Measurements from ENCODE around the gene NXN.
"Not testable (repeated sequence)": the region's sequence is repeated elsewhere in the genome, so short reads cannot be mapped to it uniquely, and the experiment has no call there.

NXN gene

DNA sequence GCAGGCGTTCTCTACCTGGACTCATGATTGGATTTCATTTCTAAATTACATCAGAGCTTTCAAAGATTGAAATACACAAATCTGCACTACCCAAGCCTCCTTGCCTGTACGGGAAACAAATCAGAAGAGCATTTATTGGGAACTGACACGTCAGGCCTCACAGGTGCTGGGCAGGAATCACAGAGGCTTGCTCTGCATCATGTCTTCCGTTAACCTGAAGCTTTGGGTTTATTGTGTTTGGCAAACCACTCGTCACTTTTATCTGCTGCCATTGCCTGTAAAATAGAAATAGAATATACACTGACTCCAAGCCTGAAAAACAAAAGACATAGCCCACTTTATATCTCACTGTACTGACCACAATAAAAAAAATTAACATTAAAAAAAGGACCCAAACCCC, 219.6 kb downstream of the NXN start:
- no peak overlapping the region for H3K27ac ChIP-seq (ENCODE audit: low read depth, low read length, severe bottlenecking)
- H3K4me3 ChIP-seq (ENCODE audit: extremely low read depth, insufficient read depth, low read length, poor library complexity, severe bottlenecking) = no peak overlapping the region
- peaks cover 8% of the 10 kb centered on the region for H3K4me1 ChIP-seq (ENCODE audit: control insufficient read depth, insufficient read depth, low read length, poor library complexity, severe bottlenecking)
- H3K36me3 ChIP-seq (ENCODE audit: control insufficient read depth, insufficient read depth, low read length) = peaks cover 81% of the 10 kb centered on the region
- 100% methylated on average over 3 of the region's 5 CpGs for WGBS, 2 experiments (ENCODE audit: insufficient coverage in 2 of 2)
- H3K9me3 ChIP-seq (ENCODE audit: control insufficient read depth, low read length) = no peaks in the 10 kb centered on the region

GRCh38 chr17:756010-756567, 223.5 kb downstream of the NXN start:
- H3K9me3 ChIP-seq (ENCODE audit: control insufficient read depth, low read length); H3K4me1 ChIP-seq (ENCODE audit: control insufficient read depth, insufficient read depth, low read length, poor library complexity, severe bottlenecking); H3K4me3 ChIP-seq (ENCODE audit: extremely low read depth, insufficient read depth, low read length, poor library complexity, severe bottlenecking): not testable (repeated sequence)
- 86 to 88% methylated on average over 11 to 14 of the region's 15 CpGs for WGBS, 2 experiments (ENCODE audit: insufficient coverage in 2 of 2)
- Histone ChIP-seq H3K27ac (ENCODE audit: low read depth, low read length, severe bottlenecking) (peak overlapping the region; percentile 13), H3K36me3 (ENCODE audit: control insufficient read depth, insufficient read depth, low read length) (peaks cover 50% of the 10 kb centered on the region)

DNA sequence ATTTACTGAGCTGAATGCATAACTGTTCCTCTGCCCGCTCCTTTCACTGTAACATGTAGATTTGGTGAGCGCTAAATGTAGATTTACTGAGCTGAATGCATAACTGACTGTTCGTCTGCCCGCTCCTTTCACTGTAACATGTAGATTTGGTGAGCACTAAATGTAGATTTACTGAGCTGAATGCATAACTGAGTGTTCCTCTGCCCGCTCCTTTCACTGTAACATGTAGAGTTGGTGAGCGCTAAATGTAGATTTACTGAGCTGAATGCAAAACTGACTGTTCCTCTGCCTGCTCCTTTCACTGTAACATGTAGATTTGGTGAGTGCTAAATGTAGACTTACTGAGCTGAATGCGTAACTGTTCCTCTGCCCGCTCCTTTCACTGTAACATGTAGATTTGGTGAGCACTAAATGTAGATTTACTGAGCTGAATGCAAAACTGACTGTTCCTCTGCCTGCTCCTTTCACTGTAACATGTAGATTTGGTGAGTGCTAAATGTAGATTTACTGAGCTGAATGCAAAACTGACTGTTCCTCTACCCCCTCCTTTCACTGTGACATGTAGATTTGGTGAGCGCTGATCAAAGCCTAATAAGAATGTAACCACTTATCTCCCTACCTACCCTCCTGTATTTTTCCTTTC, 224.1 kb downstream of the NXN start:
- not testable (repeated sequence) for H3K4me1 ChIP-seq (ENCODE audit: control insufficient read depth, insufficient read depth, low read length, poor library complexity, severe bottlenecking); H3K9me3 ChIP-seq (ENCODE audit: control insufficient read depth, low read length); H3K4me3 ChIP-seq (ENCODE audit: extremely low read depth, insufficient read depth, low read length, poor library complexity, severe bottlenecking)
- Histone ChIP-seq H3K36me3 (ENCODE audit: control insufficient read depth, insufficient read depth, low read length) (peaks cover 47% of the 10 kb centered on the region), H3K27ac (ENCODE audit: low read depth, low read length, severe bottlenecking) (peak overlapping the region; percentile 10)
- 93 to 100% methylated on average over 9 of the region's 9 CpGs for WGBS, 2 experiments (ENCODE audit: insufficient coverage in 2 of 2)

DNA sequence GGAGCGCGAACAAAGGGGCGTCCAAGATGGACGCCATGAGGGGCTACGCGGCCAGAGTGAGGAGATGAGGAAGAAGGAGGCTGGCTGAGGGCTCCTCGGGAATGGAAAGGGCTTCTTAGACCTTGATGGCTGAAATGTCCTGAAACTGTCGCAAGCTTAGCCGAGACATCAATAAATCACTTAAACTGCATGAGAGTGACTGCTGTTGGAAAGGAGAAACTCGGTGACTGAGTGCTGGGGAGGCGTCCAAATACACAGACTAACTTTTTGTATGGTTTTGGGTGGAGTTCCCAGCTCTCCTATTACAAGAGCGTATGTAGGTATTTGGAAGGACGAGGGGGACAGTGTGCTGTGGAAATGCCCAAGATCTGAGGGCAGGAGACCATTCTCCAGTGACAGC, 226.2 kb downstream of the NXN start:
- Histone ChIP-seq H3K36me3 (ENCODE audit: control insufficient read depth, insufficient read depth, low read length) (peaks cover 40% of the 10 kb centered on the region), H3K27ac (ENCODE audit: low read depth, low read length, severe bottlenecking) (no peak overlapping the region), H3K4me1 (ENCODE audit: control insufficient read depth, insufficient read depth, low read length, poor library complexity, severe bottlenecking) (peaks cover 8% of the 10 kb centered on the region), H3K4me3 (ENCODE audit: extremely low read depth, insufficient read depth, low read length, poor library complexity, severe bottlenecking) (no peak overlapping the region), H3K9me3 (ENCODE audit: control insufficient read depth, low read length) (peaks cover 16% of the 10 kb centered on the region)
- WGBS, 2 experiments (ENCODE audit: insufficient coverage in 2 of 2) = 89 to 94% methylated on average over 8 to 13 of the region's 13 CpGs

DNA sequence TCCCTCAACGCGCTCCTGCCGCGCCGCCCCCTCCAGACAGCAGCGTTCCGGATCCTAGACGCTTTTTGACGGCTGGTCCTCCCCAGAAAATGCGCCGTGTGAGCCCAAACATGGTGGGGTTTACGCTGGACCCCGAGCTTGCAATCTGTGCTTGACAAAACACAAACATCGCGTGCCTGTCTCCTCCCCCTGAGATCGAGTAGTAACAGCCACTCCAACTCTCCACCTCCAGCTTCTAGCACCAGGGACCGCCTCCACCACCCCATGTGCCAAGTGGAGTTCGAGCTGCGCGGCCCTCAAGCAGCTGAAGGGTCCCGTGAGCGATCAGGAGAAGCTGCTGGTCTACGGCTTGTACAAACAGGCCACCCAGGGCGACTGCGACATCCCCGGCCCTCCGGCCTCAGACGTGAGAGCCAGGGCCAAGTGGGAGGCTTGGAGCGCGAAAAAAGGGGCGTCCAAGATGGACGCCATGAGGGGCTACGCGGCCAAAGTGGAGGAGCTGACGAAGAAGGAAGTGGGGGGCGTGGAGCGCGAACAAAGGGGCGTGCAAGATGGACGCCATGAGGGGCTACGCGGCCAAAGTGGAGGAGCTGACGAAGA, 226.9 kb downstream of the NXN start:
- peaks cover 8% of the 10 kb centered on the region for H3K4me1 ChIP-seq (ENCODE audit: control insufficient read depth, insufficient read depth, low read length, poor library complexity, severe bottlenecking)
- no peak overlapping the region for H3K27ac ChIP-seq (ENCODE audit: low read depth, low read length, severe bottlenecking)
- H3K4me3 ChIP-seq (ENCODE audit: extremely low read depth, insufficient read depth, low read length, poor library complexity, severe bottlenecking) = peak overlapping the region; percentile 75
- H3K36me3 ChIP-seq (ENCODE audit: control insufficient read depth, insufficient read depth, low read length) = peaks cover 41% of the 10 kb centered on the region
- H3K9me3 ChIP-seq (ENCODE audit: control insufficient read depth, low read length) = peaks cover 16% of the 10 kb centered on the region
- WGBS, 2 experiments (ENCODE audit: insufficient coverage in 2 of 2) = 63 to 67% methylated on average over 35 to 36 of the region's 43 CpGs

DNA sequence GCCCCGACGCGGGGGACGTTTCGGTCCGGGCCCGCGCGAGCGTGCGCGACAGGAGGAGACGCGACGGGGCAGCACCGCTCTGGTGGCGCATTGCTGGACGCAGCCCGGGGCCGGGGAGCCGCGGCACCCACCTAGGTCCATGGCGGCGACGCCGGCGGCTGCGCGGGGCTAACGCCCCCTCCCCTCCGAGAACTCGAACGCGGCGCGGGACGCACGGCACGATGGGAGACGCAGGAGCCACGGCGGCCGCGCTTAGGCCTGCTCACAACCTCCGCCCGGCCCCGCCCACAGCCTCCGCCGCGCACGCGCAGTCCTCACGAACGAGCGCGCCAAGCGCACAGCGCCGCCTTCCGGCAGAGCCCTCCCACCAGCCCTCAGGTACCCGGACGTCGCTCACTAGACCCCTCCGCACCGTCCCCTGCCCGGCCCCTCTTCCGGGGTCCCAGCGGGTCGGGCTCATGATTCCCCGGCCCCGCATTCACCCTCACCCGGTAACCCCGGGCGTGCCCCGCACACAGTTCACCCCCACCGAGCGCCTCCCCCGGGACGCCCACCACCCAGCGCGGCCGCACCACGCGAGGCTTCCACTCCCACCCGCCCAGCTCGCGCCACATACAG, 227.5 kb downstream of the NXN start, which contains the start of gene GEMIN4:
GEMIN4 (minus strand) TSS at position 263 of the 618 bp plus-strand sequence; CDS start at position 141, 122 bp downstream.
- peak within 1 kb of the TSS; percentile 75 for H3K4me3 ChIP-seq (ENCODE audit: extremely low read depth, insufficient read depth, low read length, poor library complexity, severe bottlenecking)
- no peak within 1 kb of the TSS for H3K27ac ChIP-seq (ENCODE audit: low read depth, low read length, severe bottlenecking)
- H3K36me3 ChIP-seq (ENCODE audit: control insufficient read depth, insufficient read depth, low read length) = peaks cover 41% of the 10 kb centered on the region
- peaks cover 16% of the 10 kb centered on the region for H3K9me3 ChIP-seq (ENCODE audit: control insufficient read depth, low read length)
- 0 to 1% methylated on average over 38 to 75 of the region's 87 CpGs for WGBS, 2 experiments (ENCODE audit: insufficient coverage in 2 of 2)
- H3K4me1 ChIP-seq (ENCODE audit: control insufficient read depth, insufficient read depth, low read length, poor library complexity, severe bottlenecking) = peaks cover 8% of the 10 kb centered on the region

DNA sequence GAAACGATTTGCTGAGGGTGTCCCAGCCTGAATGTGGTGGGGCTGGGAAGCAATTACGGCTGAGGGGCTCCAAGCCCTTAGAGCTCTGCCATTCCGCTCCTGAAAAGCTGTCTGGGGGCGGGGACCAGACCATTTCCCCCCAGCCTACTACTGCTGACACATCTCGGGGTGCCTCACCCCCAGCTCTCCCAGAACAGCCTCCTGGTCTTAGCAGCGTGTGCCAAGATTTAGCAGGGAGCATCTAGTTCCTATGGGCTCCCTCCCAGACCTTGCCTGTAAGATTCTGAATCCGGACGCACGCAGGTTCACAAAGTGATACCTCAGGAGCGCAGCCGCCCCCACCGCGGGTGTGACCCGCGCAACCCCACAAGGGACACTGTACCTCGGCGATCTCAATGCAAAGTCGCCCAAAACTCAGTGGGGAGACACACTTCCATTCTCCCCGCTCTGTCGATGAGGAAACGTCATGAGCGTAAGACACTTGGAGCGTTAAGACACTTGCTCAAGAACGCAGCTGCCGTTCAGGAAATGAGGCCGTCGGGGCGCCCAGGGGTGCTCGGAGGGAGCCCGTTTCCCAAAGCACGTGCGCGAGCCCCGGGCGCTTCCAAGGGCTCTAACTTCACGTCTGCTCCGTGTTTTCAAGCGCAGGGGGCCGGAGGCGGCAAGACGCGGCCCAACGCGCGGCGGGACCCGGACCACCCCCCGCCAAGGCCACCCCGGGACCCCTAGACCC, 228.1 kb downstream of the NXN start:
- peak overlapping the region; percentile 75 for H3K4me3 ChIP-seq (ENCODE audit: extremely low read depth, insufficient read depth, low read length, poor library complexity, severe bottlenecking)
- peaks cover 16% of the 10 kb centered on the region for H3K9me3 ChIP-seq (ENCODE audit: control insufficient read depth, low read length)
- 1 to 4% methylated on average over 43 to 46 of the region's 49 CpGs for WGBS, 2 experiments (ENCODE audit: insufficient coverage in 2 of 2)
- H3K27ac ChIP-seq (ENCODE audit: low read depth, low read length, severe bottlenecking) = no peak overlapping the region
- peaks cover 41% of the 10 kb centered on the region for H3K36me3 ChIP-seq (ENCODE audit: control insufficient read depth, insufficient read depth, low read length)
- peaks cover 6% of the 10 kb centered on the region for H3K4me1 ChIP-seq (ENCODE audit: control insufficient read depth, insufficient read depth, low read length, poor library complexity, severe bottlenecking)

DNA sequence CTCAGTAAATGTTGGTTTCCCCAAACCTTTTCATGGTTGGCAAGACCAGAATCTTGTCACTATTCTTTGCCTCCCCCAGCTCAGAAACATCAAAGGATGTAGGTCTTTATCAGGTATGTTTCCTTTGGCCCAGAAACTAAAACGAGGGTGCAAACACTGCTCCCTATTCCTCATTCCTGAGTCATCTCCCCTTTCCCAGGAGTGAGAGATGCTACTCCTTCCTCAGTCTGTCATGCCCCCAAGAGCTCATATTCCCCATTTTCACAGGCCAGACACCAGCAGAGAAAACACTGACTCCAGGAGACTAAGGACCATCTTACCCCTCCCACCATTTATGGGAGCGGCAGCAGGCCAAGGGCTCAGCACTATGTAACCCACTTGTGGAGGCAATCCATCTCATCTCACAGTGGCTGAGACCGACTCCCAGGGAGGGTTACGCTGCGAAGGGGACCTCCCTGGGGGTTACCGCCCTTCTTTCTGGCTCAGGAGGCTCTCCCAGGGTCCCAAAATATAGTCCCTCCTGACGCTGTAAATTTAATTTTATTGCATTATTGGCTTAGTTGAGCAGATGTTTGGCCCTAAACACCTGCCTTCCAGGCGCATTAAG, 229.0 kb downstream of the NXN start:
- H3K4me3 ChIP-seq (ENCODE audit: extremely low read depth, insufficient read depth, low read length, poor library complexity, severe bottlenecking) = peak overlapping the region; percentile 75
- 93 to 95% methylated on average over 6 of the region's 8 CpGs for WGBS, 2 experiments (ENCODE audit: insufficient coverage in 2 of 2)
- no peak overlapping the region for H3K27ac ChIP-seq (ENCODE audit: low read depth, low read length, severe bottlenecking)
- peaks cover 44% of the 10 kb centered on the region for H3K36me3 ChIP-seq (ENCODE audit: control insufficient read depth, insufficient read depth, low read length)
- H3K4me1 ChIP-seq (ENCODE audit: control insufficient read depth, insufficient read depth, low read length, poor library complexity, severe bottlenecking) = no peaks in the 10 kb centered on the region
- peaks cover 16% of the 10 kb centered on the region for H3K9me3 ChIP-seq (ENCODE audit: control insufficient read depth, low read length)

- peaks cover 56% of the 10 kb centered on the region for H3K36me3 ChIP-seq (ENCODE audit: control insufficient read depth, insufficient read depth, low read length)
Observed at GRCh38 chr17:749359-749758, 230.2 kb downstream of the NXN start.

More at GRCh38 chr17:749359-749758, 230.2 kb downstream of the NXN start:
- H3K4me3 ChIP-seq (ENCODE audit: extremely low read depth, insufficient read depth, low read length, poor library complexity, severe bottlenecking); H3K4me1 ChIP-seq (ENCODE audit: control insufficient read depth, insufficient read depth, low read length, poor library complexity, severe bottlenecking); H3K27ac ChIP-seq (ENCODE audit: low read depth, low read length, severe bottlenecking): not testable (repeated sequence)
- 50 to 65% methylated on average over 4 to 6 of the region's 7 CpGs for WGBS, 2 experiments (ENCODE audit: insufficient coverage in 2 of 2)
- H3K9me3 ChIP-seq (ENCODE audit: control insufficient read depth, low read length) = peaks cover 16% of the 10 kb centered on the region

Measured in mesodermal cell (in vitro differentiated cells).